ENCODE results near the gene LAMA3. TPM values are rescaled to one million over a fixed set of nuclear protein-coding genes. Genes with fewer than 3 reads are reported as not detected.
"Not testable (repeated sequence)": the region's sequence is repeated elsewhere in the genome, so short reads cannot be mapped to it uniquely, and the experiment has no call there.

LAMA3 gene
- total RNA-seq, 2 donors from 2014 or later, result 9.3 to 21.1 TPM

DNA sequence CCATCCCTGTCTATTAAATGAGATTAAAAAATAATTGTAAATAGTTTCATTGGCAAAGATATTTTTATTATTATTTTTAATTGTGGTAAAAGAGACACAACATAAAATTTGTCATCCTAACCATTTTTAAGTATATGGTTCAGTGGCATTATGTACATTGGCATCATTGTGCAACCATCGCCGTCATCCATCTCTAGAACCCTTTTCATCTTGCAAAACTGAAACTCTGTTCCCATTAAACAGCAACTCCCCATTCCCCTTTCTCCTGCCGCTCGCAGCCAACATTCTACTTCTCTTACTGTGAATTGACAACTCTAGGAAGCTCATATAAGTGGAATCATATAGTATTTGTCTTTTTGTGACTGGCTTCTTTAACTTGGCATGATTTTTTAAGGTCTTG is 25.3 kb downstream of the LAMA3 start:
- ATAC-seq, result no peak
- H3K36me3 ChIP-seq (replicated peaks in 1 of 2; ENCODE audit: insufficient read depth in 1 of 2, low read depth in 2 of 2), result no peaks in the 10 kb centered on the region
- no peaks in the 10 kb centered on the region for H3K27me3 ChIP-seq
- H3K27ac ChIP-seq, result no peak overlapping the region
- intact Hi-C loops (cut with DNase I), result no loop called here
- 86 to 88% methylated on average over 4 of the region's 4 CpGs for WGBS, 2 donors
- no peak for DNase-seq
- H3K9me3 ChIP-seq, result no peaks in the 10 kb centered on the region
- no peak overlapping the region for H3K4me3 ChIP-seq
- no peak for TF ChIP-seq POLR2A (IDR thresholded peaks at IDR 0.05)
- TF ChIP-seq, protein P1, sequence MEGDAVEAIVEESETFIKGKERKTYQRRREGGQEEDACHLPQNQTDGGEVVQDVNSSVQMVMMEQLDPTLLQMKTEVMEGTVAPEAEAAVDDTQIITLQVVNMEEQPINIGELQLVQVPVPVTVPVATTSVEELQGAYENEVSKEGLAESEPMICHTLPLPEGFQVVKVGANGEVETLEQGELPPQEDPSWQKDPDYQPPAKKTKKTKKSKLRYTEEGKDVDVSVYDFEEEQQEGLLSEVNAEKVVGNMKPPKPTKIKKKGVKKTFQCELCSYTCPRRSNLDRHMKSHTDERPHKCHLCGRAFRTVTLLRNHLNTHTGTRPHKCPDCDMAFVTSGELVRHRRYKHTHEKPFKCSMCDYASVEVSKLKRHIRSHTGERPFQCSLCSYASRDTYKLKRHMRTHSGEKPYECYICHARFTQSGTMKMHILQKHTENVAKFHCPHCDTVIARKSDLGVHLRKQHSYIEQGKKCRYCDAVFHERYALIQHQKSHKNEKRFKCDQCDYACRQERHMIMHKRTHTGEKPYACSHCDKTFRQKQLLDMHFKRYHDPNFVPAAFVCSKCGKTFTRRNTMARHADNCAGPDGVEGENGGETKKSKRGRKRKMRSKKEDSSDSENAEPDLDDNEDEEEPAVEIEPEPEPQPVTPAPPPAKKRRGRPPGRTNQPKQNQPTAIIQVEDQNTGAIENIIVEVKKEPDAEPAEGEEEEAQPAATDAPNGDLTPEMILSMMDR (IDR thresholded peaks at IDR 0.05), result no peak
- H3K4me1 ChIP-seq, result no peaks in the 10 kb centered on the region

GRCh38 chr18:23716079-23716478 is 26.8 kb downstream of the LAMA3 start:
- intact Hi-C loops (cut with DNase I); H3K4me3 ChIP-seq; H3K36me3 ChIP-seq (replicated peaks in 1 of 2; ENCODE audit: insufficient read depth in 1 of 2, low read depth in 2 of 2); ATAC-seq; H3K4me1 ChIP-seq; H3K9me3 ChIP-seq; H3K27me3 ChIP-seq; H3K27ac ChIP-seq; DNase-seq: not testable (repeated sequence)
- WGBS, 2 donors, result 68 to 83% methylated on average over 8 of the region's 8 CpGs

- H3K36me3 ChIP-seq (replicated peaks in 1 of 2; ENCODE audit: insufficient read depth in 1 of 2, low read depth in 2 of 2), result no peaks in the 10 kb centered on the region
- no peak overlapping the region for H3K27ac ChIP-seq
- no peak for TF ChIP-seq POLR2A (IDR thresholded peaks at IDR 0.05)
- TF ChIP-seq, protein P1 (IDR thresholded peaks at IDR 0.05), result no peak
- H3K4me3 ChIP-seq, result no peak overlapping the region
- 82% methylated on average over 3 of the region's 3 CpGs for WGBS, 2 donors
- intact Hi-C loops (cut with DNase I), result no loop called here
- DNase-seq (no peak), ATAC-seq (no peak)
- no peaks in the 10 kb centered on the region for H3K27me3 ChIP-seq
- H3K9me3 ChIP-seq, result no peaks in the 10 kb centered on the region
- H3K4me1 ChIP-seq, result no peaks in the 10 kb centered on the region
These were observed 27.3 kb downstream of the LAMA3 start for GRCh38 chr18:23716516-23716915.

DNA sequence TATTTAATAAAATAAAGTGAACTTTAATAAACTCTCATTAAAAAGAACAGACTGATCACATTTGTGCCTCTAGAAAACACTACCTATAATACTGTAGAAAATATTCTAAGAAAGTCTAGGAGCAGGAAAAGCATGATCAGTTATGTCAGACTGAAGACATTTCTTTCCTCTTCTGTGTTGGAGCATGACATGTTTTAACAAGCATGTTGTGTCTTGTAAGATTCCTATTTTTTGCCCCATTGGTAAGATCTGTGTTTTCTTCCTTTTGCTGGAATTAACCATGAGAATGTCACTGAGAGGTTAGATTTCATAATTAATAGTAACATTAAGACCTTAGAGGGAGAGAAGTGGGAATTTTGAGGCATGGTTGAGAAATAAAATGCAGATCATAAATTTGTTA is 27.7 kb downstream of the LAMA3 start:
- H3K4me1 ChIP-seq, result peaks cover 4% of the 10 kb centered on the region
- TF ChIP-seq, protein P1 (IDR thresholded peaks at IDR 0.05), result no peak
- no peak for TF ChIP-seq POLR2A (IDR thresholded peaks at IDR 0.05)
- no peaks in the 10 kb centered on the region for H3K36me3 ChIP-seq (replicated peaks in 1 of 2; ENCODE audit: insufficient read depth in 1 of 2, low read depth in 2 of 2)
- intact Hi-C loops (cut with DNase I), result no loop called here
- no peaks in the 10 kb centered on the region for H3K9me3 ChIP-seq
- H3K27ac ChIP-seq, result no peak overlapping the region
- no peaks in the 10 kb centered on the region for H3K27me3 ChIP-seq
- DNase-seq (no peak), ATAC-seq (no peak)
- H3K4me3 ChIP-seq, result no peak overlapping the region

DNA sequence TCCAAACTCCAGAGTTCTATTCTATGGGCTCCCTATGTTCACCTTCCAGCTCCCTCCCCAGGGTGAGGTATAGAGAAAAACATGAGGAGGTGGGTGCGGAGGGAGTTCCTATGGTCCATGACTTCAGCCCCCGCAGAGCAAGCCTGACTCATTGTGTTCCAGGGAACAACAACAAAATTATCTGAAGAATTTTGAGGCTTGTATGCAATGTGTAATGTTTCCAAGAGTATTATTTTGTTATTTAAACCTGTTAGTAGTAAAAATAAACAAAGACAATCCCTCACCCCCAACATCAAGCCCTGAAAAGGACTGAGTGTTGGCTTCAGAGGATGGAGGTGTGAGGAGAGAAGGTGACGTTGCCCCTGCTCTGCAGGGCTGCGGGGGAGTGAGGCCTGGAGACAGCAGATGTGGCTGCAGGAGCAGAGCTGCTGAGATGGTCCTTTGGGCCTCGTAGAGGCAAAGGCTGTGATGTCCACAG is 29.0 kb downstream of the LAMA3 start:
- no peaks in the 10 kb centered on the region for H3K27me3 ChIP-seq
- no peaks in the 10 kb centered on the region for H3K36me3 ChIP-seq (replicated peaks in 1 of 2; ENCODE audit: insufficient read depth in 1 of 2, low read depth in 2 of 2)
- no peak overlapping the region for H3K4me3 ChIP-seq
- H3K9me3 ChIP-seq, result no peaks in the 10 kb centered on the region
- DNase-seq, result no peak
- TF ChIP-seq POLR2A (IDR thresholded peaks at IDR 0.05), result no peak
- TF ChIP-seq, protein P1 (IDR thresholded peaks at IDR 0.05), result no peak
- H3K4me1 ChIP-seq, result peaks cover 7% of the 10 kb centered on the region
- intact Hi-C loops (cut with DNase I), result no loop called here
- WGBS, 2 donors, result 86 to 89% methylated on average over 5 of the region's 5 CpGs
- no peak for ATAC-seq
- no peak overlapping the region for H3K27ac ChIP-seq
